ENCODE data around the gene TBC1D16. TPM values are rescaled to one million over a fixed set of nuclear protein-coding genes. Genes with fewer than 3 reads are reported as not detected.

The TBC1D16 gene
- total RNA-seq, 1 experiment from 2014 or later: 96.1 TPM

DNA sequence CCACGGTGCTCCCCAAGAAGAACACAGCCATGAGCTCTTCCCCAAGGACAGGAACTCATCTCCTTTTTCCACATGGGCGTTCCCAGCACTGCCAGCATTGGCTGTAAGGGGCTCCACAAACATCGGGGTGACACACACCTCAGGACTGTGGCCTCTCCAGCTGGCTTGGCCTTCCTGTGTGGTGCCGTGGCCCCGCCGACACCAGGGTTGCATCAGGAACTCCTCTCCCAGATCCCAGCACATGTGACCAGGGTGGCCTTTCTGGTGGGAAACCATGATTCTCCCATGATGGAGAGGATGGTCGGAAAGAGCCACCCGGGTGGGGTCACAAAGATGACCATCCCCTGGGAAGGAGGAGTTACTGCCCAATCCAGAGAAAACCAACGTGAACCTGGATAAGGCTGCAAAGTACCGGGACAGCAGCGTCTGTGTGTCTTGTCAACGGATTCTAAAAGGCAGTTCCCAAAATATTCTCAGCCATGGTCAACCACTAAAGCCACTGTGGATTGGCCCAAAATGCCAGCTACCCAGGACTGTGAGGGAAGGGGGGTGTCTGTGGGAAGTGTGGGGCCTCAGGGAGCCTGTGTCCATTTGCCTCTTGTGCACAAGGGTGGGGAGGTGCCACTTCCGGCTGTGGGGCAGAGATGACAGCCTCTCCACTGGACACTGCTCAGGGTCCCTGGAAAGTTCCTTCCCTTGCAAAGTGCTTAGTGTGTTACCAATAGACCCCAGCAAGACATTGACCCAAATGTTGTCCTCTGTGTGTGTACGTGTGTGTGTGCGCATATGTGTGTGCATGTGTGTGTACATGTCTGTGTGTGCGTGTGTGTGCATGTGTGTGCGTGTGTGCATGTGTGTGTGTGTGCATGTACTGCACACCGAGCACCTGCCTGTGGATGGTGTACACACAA, 118.4 kb downstream of the TBC1D16 start:
- Mint-ChIP-seq H3K9me3 (no peaks in the 10 kb centered on the region), H3K27me3 (ENCODE audit: low read depth) (no peaks in the 10 kb centered on the region), H3K4me3 (no peak overlapping the region), H3K4me1 (peaks cover 4% of the 10 kb centered on the region; the same call in 1 of the 2 replicates), H3K27ac (no peak overlapping the region), H3K36me3 (no peaks in the 10 kb centered on the region)
- ChIA-PET CTCF (interaction anchor here (0.7 to 3.3 kb wide), 11 partner anchors 37 to 195 kb away, joined by 3 to 27 read pairs (median 6); no protein-coding TSS in a partner anchor), POLR2A (no interaction called here)
- ATAC-seq (no peak), DNase-seq (ENCODE audit: low spot score) (no peak)
- TF ChIP-seq RELA (CRISPR knock-in tag; IDR thresholded peaks at IDR 0.05; ENCODE audit: borderline replicate concordance) (no peak), ZNF232 (CRISPR knock-in tag; IDR thresholded peaks at IDR 0.05) (no peak), TCF7 (CRISPR knock-in tag; IDR thresholded peaks at IDR 0.05; ENCODE audit: low read depth) (no peak), CDX4 (CRISPR knock-in tag; IDR thresholded peaks at IDR 0.05; ENCODE audit: borderline replicate concordance) (no peak), JUN (CRISPR knock-in tag; IDR thresholded peaks at IDR 0.05) (no peak), NR3C1 (CRISPR knock-in tag; conservative IDR thresholded peaks at IDR 0.05; ENCODE audit: low read depth) (no peak), KAT7 (CRISPR knock-in tag; IDR thresholded peaks at IDR 0.05; ENCODE audit: borderline replicate concordance) (no peak), ZNF138 (CRISPR knock-in tag; conservative IDR thresholded peaks at IDR 0.05) (no peak), ESRRA (CRISPR knock-in tag; IDR thresholded peaks at IDR 0.05; ENCODE audit: borderline replicate concordance) (no peak), SP1 (CRISPR knock-in tag; conservative IDR thresholded peaks at IDR 0.05) (no peak), NFYB (CRISPR knock-in tag; conservative IDR thresholded peaks at IDR 0.05; ENCODE audit: low read depth) (no peak), SOX15 (CRISPR knock-in tag; IDR thresholded peaks at IDR 0.05) (no peak), CBFB (CRISPR knock-in tag; IDR thresholded peaks at IDR 0.05; ENCODE audit: low read depth) (no peak), ZNF512 (CRISPR knock-in tag; IDR thresholded peaks at IDR 0.05; ENCODE audit: borderline replicate concordance) (no peak)
- TF ChIP-seq, protein P1, sequence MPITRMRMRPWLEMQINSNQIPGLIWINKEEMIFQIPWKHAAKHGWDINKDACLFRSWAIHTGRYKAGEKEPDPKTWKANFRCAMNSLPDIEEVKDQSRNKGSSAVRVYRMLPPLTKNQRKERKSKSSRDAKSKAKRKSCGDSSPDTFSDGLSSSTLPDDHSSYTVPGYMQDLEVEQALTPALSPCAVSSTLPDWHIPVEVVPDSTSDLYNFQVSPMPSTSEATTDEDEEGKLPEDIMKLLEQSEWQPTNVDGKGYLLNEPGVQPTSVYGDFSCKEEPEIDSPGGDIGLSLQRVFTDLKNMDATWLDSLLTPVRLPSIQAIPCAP (CRISPR knock-in tag; IDR thresholded peaks at IDR 0.05): no peak
- TF ChIP-seq, protein P2, sequence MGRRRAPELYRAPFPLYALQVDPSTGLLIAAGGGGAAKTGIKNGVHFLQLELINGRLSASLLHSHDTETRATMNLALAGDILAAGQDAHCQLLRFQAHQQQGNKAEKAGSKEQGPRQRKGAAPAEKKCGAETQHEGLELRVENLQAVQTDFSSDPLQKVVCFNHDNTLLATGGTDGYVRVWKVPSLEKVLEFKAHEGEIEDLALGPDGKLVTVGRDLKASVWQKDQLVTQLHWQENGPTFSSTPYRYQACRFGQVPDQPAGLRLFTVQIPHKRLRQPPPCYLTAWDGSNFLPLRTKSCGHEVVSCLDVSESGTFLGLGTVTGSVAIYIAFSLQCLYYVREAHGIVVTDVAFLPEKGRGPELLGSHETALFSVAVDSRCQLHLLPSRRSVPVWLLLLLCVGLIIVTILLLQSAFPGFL (CRISPR knock-in tag; IDR thresholded peaks at IDR 0.05; ENCODE audit: borderline replicate concordance): no peak
- TF ChIP-seq, protein P3, sequence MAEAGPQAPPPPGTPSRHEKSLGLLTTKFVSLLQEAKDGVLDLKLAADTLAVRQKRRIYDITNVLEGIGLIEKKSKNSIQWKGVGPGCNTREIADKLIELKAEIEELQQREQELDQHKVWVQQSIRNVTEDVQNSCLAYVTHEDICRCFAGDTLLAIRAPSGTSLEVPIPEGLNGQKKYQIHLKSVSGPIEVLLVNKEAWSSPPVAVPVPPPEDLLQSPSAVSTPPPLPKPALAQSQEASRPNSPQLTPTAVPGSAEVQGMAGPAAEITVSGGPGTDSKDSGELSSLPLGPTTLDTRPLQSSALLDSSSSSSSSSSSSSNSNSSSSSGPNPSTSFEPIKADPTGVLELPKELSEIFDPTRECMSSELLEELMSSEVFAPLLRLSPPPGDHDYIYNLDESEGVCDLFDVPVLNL (CRISPR knock-in tag; IDR thresholded peaks at IDR 0.05; ENCODE audit: borderline replicate concordance, low read depth): no peak

- no peaks in the 10 kb centered on the region for H3K9me3 Mint-ChIP-seq
- no peak for TF ChIP-seq GABPB1 (CRISPR knock-in tag; IDR thresholded peaks at IDR 0.05)
- no peak for TF ChIP-seq HMGA2 (CRISPR knock-in tag; IDR thresholded peaks at IDR 0.05)
- no peak for TF ChIP-seq AFF4 (CRISPR knock-in tag; IDR thresholded peaks at IDR 0.05; ENCODE audit: borderline replicate concordance)
- no peak for TF ChIP-seq NFATC4 (CRISPR knock-in tag; IDR thresholded peaks at IDR 0.05)
- TF ChIP-seq, protein P4, sequence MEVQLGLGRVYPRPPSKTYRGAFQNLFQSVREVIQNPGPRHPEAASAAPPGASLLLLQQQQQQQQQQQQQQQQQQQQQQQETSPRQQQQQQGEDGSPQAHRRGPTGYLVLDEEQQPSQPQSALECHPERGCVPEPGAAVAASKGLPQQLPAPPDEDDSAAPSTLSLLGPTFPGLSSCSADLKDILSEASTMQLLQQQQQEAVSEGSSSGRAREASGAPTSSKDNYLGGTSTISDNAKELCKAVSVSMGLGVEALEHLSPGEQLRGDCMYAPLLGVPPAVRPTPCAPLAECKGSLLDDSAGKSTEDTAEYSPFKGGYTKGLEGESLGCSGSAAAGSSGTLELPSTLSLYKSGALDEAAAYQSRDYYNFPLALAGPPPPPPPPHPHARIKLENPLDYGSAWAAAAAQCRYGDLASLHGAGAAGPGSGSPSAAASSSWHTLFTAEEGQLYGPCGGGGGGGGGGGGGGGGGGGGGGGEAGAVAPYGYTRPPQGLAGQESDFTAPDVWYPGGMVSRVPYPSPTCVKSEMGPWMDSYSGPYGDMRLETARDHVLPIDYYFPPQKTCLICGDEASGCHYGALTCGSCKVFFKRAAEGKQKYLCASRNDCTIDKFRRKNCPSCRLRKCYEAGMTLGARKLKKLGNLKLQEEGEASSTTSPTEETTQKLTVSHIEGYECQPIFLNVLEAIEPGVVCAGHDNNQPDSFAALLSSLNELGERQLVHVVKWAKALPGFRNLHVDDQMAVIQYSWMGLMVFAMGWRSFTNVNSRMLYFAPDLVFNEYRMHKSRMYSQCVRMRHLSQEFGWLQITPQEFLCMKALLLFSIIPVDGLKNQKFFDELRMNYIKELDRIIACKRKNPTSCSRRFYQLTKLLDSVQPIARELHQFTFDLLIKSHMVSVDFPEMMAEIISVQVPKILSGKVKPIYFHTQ (CRISPR knock-in tag; IDR thresholded peaks at IDR 0.05): no peak
Observed at GRCh38 chr17:79916506-79916905, 119.2 kb downstream of the TBC1D16 start.

More at GRCh38 chr17:79916506-79916905, 119.2 kb downstream of the TBC1D16 start:
- Mint-ChIP-seq H3K4me1 (peaks cover 4% of the 10 kb centered on the region; the same call in 1 of the 2 replicates), H3K27ac (no peak overlapping the region), H3K27me3 (ENCODE audit: low read depth) (no peaks in the 10 kb centered on the region), H3K36me3 (no peaks in the 10 kb centered on the region), H3K4me3 (no peak overlapping the region)
- ATAC-seq (no peak), DNase-seq (ENCODE audit: low spot score) (no peak)
- ChIA-PET POLR2A (no interaction called here), CTCF (interaction anchor here (0.7 to 3.3 kb wide), 17 partner anchors 11 to 194 kb away, joined by 3 to 27 read pairs (median 6); partner anchors contain the start of gene CBX8)
